Head of caudate nucleus (tissue), 42 donors: ENCODE data around the gene FSTL3.
A peak's percentile ranks its signal among the peaks of the same experiment; 100 is the strongest.

Experiments
- DNase-seq, 42 donors: peaks; one replicate each; pipeline versions ENCODE4 v3.0.0 to v3.0.0-alpha.2; 2020 to 2021; ENCODE audit warnings: mixed read lengths in 7 of 42
- intact Hi-C: fragments of 100-400 bp; cut with DNase I; formaldehyde crosslinking; loops from one replicate; pipeline ENCODE4 v1.15.0; 2022

FSTL3 gene

GRCh38 chr19:677601-678436, 1.6 kb downstream of the FSTL3 start:
- intact Hi-C loops, result no loop called here
- no peak for DNase-seq

- intact Hi-C loops, result no loop called here
- no peak for DNase-seq
Observed at GRCh38 chr19:678791-679388, 2.7 kb downstream of the FSTL3 start.

- intact Hi-C loops, result loop anchor here (2.0 to 5.0 kb wide), 2 partner anchors 17 to 53 kb away; partner anchors contain the start of gene RNF126
- peak in 32 of 42 donors; percentile 18 to 77 (median 52) for DNase-seq
Observed at GRCh38 chr19:679418-680286, 3.5 kb downstream of the FSTL3 start.

GRCh38 chr19:680287-681028, 4.3 kb downstream of the FSTL3 start:
- DNase-seq, result peak; percentile 94 to 100 (median 99)
- intact Hi-C loops, result loop anchor here (2.0 to 5.0 kb wide), 2 partner anchors 18 to 52 kb away; partner anchors contain the start of gene RNF126

GRCh38 chr19:681029-682019, 5.1 kb downstream of the FSTL3 start:
- intact Hi-C loops, result loop anchor here (2.0 to 5.0 kb wide), 2 partner anchors 19 to 51 kb away; partner anchors contain the start of gene RNF126
- DNase-seq, result peak in 39 of 42 donors; percentile 76 to 96 (median 89)

- no peak for DNase-seq
- intact Hi-C loops, result loop anchor here (5.0 kb wide), 1 partner anchor 50 kb away; no protein-coding TSS in a partner anchor
Observed at GRCh38 chr19:682678-683320, 6.6 kb downstream of the FSTL3 start.

- no peak for DNase-seq
- intact Hi-C loops, result no loop called here
Observed at GRCh38 chr19:685454-685931, 9.3 kb downstream of the FSTL3 start.

- intact Hi-C loops, result no loop called here
- no peak for DNase-seq
Observed at GRCh38 chr19:686589-687297, 10.6 kb downstream of the FSTL3 start.

GRCh38 chr19:687569-688166, 11.5 kb downstream of the FSTL3 start:
- intact Hi-C loops, result no loop called here
- DNase-seq, result no peak

GRCh38 chr19:688214-688613, 12.0 kb downstream of the FSTL3 start:
- DNase-seq, result no peak
- intact Hi-C loops, result no loop called here

GRCh38 chr19:688992-689391, 12.8 kb downstream of the FSTL3 start:
- intact Hi-C loops, result no loop called here
- no peak for DNase-seq

GRCh38 chr19:690203-690602, 14.0 kb downstream of the FSTL3 start:
- DNase-seq, result no peak
- intact Hi-C loops, result no loop called here

- DNase-seq, result no peak
- intact Hi-C loops, result no loop called here
Observed at GRCh38 chr19:694481-695351, 18.5 kb downstream of the FSTL3 start.

GRCh38 chr19:695352-695949, 19.3 kb downstream of the FSTL3 start, which contains the start of gene PRSS57:
TSS of gene PRSS57 (minus strand) at chr19:695452. CDS start at chr19:695430, 22 bp downstream.
- intact Hi-C loops, result no loop called here
- no peak for DNase-seq
